Fibroblast of skin of abdomen (primary cell): ENCODE measurements around the gene CLTRN. TPM values are rescaled to one million over a fixed set of nuclear protein-coding genes. Genes with fewer than 3 reads are reported as not detected.
"Not testable (repeated sequence)": the region's sequence is repeated elsewhere in the genome, so short reads cannot be mapped to it uniquely, and the experiment has no call there.

Source experiments
- DNase-seq: peaks from one replicate; pipeline ENCODE4 v3.0.0-alpha.2; 2013
- polyA plus RNA-seq, 2 experiments: library from polyadenylated mRNA; unstranded; fragments of 120-200 nt; gene quantifications; one replicate each; pipeline ENCODE4 v1.2.1, GENCODE V29; 2013; ENCODE audit not compliant: insufficient read length in 2 of 2

The CLTRN gene, protein sequence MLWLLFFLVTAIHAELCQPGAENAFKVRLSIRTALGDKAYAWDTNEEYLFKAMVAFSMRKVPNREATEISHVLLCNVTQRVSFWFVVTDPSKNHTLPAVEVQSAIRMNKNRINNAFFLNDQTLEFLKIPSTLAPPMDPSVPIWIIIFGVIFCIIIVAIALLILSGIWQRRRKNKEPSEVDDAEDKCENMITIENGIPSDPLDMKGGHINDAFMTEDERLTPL
- polyA plus RNA-seq (2013, experiment 1 of 2; ENCODE audit: insufficient read length): 0.27 TPM
- 0.19 TPM for polyA plus RNA-seq (2013, experiment 2 of 2; ENCODE audit: insufficient read length)

DNA sequence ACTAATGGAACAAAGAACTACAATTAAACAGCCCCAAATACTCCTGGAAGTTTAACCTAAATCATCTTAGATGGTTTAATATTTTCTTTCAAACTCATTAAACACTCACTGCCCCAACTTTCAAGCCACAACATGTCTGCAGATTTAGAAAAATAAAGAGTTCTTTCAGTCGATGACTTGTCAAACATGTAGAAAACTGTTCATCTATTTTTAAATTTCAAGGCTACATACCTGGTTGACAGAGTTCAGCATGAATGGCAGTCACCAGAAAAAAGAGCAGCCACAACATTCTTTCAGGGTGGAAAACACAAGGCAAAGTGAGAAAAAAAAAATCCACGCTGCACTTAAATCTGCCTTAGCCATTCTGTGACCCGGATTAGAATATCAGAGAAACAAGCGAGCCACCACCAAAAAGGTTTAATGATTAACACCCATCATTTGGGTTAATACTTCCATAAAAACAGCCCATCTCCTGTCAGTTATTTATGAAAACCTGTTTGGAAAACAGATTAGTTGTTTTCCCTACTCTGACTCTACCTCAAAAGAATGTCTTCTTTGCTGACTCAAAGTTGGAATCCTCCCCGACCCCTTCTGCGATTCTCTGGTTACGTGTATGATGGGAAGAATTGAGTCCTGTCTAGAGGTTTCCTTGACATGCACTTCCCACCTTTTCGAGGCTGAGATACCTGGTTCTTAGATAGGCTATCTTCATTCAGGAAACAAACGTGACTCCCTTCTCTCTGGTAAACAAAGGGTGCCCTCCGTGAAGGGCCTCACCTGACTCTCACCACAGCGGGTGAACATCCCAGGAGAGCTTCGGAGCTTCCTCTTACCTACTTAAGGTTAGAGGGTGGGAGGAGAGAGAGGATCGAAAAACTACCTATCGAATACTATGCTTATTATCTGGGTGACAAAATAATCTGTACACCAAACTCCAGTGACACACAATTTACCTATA lies at the start of gene CLTRN:
TSS of gene CLTRN (minus strand) at position 319 of the 958 bp plus-strand sequence. CDS start at position 289, 30 bp downstream.
- no peak for DNase-seq

DNA sequence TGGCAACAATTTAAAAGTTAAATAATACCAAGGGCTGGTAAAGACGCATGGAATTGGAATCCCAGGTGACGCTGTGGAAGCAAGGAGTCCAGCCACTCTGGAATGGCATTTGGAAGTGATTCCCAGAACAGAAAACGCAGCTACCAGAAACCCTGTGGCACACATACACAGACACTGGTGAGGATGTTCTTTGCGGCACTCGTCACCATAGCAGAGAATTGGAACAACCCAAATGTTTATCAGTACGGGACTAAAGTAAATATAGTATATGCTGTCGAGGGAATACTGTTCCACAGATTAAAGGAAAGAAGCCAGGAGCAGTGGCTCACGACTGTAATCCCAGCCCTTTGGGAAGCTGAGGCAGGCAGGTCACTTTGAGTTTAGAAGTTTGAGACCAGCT lies 39.7 kb upstream of the CLTRN start:
- not testable (repeated sequence) for DNase-seq

DNA sequence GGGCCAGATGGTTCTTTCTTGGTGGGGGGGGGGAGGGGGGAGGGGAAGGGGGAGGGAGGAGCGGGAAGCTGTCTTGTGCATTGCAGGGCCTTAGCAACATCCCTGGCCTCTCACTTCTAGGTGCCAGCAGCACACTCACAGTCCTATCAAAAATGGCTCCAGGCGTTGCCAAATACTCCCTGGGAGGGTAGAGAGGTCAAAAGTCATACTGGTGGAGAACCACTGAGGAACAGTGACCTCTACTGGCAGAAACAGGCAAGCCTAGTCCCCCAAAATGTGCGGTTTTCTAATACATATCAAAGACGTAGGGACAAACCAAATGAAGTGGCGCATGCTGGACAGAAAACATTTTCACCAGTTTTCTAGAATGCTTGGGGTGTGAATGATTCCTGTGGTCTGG lies 39.2 kb upstream of the CLTRN start:
- not testable (repeated sequence) for DNase-seq

DNA sequence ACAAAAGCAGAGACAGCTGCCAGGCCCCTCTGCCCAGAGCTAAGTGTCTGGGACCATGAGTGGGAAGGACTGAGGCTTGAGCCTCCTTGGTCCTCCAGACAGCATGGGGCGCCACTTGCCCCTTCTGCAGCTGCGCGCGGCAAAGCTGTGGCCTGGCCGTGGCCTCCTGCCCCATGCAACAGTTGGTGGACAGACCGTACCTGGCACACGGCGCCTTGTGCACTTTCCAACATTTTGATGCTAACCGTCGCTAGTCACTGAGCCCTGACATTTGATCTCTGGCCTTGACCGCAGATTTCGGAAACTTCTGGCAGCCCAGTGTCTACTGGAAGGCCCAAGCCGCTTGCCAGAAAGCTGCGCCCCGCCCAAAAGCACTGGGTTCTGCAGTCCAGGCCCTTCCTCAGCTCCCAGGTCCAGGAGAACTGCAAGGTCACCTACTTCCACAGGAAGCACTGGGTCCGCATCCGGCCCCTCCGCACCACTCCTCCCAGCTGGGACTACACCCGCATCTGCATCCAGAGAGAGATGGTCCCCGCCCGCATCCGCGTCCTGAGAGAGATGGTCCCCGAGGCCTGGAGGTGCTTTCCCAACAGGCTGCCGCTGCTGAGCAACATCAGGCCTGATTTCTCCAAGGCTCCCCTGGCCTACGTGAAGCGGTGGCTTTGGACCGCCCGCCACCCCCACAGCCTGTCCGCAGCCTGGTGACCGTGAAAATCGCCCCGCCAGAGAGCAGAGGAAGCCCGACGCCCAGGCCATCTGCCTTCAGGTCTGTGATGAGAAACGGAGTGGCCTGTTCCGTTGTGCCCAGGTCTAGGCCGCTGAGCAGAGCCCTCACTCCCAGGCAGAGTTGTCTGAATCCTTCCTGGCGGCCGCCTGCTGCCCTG lies 38.1 kb upstream of the CLTRN start:
- DNase-seq: no peak

DNA sequence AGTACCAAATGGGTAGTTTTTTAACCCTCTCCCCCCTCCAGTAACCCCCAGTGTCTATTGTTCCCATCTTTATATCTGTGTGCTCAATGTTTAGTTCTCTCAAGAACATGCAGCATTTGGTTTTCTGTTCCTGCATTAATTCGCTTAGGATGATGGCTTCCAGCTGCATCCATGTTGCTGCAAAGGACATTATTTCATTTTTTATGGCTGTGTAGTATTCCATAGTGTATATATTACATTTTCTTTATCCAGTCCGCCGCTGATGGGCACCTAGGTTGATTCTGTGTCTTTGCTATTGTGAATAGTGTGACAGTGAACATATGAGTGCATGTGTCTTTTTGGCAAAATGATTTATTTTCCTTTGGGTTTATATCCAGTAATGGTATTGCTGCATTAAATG lies 31.9 kb upstream of the CLTRN start:
- no peak for DNase-seq

DNA sequence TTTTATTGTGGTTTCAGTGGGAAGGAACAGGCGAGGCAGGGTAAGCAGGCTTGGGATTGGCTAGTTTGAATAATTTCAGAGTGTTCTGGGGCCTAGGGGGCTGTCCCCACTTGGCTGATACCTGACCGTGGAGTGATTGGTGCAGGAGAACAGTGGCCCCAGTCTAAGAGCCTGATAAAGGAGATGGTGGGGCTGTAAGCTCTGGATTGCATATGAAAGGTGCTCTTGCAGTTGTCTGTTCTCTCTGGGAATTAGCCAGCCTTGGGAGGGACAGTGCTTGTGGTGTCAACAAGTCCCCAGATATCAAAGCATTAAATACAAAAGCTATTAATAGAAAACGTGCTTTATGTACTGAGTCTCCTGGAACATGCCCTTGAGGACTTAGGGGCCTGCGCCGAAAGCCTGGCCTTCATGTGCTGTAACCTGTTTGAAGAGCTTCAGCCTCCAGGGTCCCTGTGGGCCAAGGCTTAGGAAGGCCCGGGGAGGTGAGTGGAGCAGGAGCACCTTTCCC lies 30.4 kb upstream of the CLTRN start:
- no peak for DNase-seq

DNA sequence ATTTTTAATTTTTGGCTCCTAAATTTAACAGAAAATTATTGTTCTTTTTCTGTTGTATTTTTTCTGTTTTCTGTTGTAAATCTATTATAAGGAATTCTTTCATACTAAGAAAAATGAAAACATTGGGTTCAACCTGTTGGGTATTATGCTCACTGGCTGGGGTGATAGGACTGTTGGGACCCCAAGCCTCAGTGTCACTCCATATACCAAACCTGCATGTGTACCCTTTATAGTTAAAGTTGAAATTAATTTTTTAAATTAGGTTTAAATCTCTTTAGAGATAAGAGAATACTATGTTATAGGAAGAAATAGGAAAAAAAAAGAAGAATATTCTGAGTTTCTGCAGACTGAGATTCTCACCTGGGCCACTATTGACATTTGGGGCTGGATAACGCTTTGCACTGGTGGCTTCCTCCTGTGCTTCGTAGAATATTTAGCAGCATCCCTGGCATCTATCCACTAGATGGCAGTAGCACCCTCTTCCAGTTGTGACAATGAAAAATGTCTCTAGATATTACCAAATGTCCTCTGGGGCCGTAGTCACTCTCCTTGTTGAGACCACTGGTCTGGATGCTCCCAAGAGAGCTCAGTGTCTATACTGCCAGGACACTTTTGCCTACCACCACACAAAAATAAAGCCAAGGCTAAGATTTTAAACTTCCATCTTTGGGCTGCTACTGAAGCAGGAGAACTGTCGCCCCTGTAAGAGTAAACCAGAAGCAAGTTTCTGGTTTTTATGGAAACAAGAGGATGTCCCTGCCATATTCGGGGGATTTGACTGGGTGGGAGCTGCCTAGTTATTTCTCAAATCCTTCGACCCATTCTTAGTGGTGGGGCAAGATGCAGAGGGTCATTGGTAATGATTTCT lies 22.4 kb upstream of the CLTRN start:
- peak; percentile 25 for DNase-seq

DNA sequence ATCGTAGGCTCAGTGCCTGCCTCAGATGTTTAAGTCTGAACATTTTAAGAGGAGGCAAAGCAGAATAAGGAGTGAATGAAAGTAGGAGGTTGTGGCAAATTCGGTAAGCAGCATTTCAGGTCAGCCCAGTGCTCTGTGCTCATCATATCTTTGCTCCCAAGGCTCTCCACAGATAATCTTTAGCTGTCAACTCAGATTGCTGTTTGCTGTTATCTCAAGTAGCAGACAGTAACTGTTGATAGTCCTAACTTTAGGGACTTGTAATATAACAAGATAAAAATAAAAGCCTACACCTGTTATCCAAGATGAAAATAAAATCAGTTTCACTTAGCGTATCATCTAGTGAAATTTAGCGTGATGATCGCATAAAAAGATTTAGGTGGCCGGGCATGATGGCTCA lies 18.6 kb upstream of the CLTRN start:
- DNase-seq: no peak

DNA sequence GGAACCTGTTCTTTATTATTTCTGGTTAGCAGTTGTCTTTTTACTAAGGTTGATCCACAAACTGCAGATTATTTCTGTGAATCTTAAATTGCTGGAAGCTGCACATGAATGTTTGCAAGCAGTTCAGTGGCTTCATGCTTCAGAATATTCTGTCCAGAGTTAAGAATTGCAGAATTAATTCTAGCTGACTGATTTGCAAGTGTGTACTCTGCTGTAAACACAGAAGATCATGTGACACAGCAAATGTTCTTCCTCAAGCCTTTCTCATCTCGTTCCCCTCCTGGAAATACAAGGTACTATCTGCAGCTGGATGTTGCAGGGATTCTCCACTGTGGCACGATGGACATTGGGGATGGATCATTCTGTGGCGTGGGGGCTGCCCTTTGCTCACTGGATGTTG lies 16.8 kb upstream of the CLTRN start:
- DNase-seq: no peak

DNA sequence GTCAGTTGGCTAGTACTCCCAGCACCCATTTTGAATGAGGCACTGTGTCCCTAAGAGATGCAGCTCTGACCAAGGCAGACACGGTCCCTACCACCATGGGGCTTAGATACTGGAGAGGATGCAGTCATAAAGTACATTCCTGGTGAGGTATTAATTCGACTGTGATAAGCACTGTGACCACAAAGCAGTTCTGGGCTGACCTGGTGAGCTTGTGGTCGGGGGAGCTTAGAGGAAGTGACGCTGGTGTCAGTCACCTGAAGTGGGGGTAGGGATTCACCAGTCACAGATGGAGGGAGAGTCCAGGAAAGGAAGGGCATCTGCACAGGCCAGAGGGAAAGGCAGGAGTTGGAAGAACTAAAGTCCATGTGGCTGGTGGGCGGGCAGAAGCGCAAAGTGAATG lies 15.8 kb upstream of the CLTRN start:
- DNase-seq: no peak

DNA sequence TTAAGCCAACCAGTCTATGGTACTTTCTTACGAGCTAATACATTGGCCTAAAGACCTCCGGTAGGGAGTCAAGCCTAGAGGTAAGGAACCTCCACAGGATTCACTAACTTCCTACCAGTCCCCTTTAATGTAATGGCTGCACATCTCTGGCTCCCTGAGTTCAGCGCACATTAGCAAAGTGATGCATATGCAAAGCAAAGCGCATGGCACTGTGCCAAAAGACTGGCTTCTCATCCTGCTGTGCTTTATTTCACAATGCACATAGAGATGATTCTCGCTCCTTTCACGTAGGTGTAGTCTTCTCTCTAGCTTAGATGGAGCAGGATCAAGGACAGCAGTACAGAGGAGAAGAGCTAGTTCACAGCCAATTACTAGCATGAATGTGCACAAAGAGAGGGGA lies 14.6 kb upstream of the CLTRN start:
- no peak for DNase-seq

DNA sequence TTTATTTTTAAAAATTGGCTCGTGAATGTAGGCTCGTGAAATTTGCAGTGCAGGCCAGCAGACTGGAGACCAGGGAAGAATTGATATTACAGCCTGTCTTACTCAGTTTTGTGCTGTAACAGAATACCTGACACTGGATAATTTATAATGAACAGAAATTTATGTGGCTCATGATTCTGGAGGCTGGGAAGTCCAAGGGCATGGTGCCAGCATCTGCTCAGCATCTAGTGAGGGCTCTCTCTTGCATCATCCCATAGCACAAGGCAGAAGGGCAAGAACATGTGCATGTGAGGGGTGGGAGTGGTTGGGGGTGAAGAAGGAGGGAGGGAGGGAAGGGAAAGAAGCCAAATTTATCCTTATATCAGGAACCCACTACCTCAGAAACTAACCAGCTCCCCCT lies 13.7 kb upstream of the CLTRN start:
- DNase-seq: no peak

DNA sequence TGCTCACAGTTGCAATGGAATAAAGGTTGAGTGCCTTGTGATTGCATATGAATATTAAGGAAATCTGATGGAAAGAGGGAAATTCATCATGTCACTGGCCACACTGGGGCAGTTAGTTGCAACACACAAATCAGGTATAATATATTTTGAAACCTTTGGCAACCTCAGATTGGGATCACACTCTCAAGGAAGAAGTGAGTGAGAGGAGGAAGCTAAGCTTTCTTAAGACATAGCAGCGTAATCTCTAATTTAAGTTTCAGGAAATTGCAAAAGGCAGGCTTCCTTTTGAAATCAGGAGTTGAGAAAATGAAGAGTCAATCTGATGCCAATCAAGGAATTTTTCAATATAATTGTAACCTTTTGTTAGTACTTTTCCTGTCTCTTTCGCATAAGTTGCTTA lies 12.3 kb upstream of the CLTRN start:
- DNase-seq: no peak

DNA sequence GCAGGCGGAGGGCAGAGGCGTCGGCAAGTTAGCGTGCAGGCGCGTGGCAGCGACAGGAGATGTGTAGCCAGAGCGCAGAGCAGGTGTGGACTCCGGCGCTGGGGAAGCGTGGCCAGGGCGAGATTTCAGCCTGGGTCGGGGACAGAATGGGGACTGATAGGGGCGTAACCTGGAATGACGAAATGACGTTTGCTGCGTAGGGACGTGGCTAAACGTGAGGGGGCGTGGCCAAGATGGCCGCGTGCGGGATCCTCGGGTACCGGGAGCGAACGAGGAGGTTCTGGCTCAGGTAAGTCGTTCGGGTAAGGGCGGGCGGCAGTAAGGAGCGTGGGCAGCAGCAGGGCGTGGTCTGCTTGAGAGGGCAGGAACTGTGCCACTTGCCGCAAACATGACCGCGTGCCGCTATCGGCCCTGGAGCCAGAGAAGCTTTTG lies 10.9 kb upstream of the CLTRN start:
- DNase-seq: no peak

DNA sequence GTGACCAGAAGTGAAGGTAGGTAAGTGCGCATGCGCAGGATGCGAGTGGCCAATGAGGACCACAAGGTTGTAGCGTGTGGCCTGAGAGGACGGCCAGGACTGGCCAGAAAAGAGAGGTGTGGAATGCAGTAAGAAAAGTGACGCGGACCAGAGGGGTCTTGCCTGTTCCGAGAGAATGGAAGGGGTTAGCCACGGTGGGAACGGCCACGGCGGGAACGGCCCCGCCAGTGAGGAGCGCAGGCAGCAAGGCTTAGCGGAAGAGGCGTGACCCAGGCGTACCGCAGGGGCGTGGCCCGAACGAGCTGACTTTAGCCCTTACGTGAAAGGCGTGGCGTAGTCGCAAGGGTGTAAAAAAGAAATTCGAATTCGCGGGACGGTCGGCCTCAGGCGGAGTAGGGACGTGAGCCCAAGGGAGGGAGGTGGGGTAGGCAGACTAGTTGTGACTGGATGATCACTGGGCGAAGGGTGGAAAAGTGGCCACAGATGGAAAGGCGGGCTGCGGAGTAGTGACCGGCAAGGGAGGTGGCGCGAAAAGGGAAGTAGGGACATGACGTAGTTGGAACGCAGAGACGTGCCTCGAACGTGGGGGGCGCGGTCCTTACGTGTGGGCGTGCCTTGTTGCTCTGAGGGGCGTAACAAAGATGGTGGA lies 10.4 kb upstream of the CLTRN start:
- DNase-seq: peak; percentile 88

DNA sequence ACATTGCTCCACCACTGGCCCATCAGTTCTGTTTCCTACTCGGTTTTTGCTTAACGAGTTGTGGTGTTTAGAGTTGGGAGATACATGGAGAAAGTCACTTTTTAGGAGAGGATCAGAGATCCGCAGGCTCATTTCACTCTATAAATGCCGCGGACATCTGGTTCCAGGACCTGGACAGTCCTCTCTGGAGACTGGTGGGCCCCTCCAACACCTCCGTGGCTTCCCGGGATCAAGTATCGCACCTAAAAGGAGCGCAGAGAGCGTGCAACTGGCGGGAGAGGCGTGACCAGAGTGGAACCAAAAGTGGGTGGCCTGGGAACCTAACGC lies 9.9 kb upstream of the CLTRN start:
- no peak for DNase-seq

DNA sequence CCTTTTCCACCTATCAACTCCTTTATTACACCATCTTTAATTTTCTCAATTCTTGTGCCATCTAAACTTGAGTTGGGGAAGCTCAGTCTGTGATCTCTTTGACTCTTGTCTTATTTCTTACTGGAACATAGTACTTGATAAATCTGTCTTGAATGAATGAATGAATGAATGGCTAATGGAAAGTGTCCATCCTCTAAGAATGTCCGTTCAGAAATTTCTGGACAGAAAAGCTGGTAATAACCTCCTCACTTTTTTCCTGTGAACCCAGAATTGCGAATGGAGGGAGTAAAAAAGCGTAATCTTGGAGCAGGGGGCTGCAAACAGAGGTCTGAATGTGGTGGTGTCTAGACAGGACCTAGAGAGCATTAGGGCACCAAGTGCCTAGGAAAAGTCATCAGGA lies 9.4 kb upstream of the CLTRN start:
- DNase-seq: no peak

DNA sequence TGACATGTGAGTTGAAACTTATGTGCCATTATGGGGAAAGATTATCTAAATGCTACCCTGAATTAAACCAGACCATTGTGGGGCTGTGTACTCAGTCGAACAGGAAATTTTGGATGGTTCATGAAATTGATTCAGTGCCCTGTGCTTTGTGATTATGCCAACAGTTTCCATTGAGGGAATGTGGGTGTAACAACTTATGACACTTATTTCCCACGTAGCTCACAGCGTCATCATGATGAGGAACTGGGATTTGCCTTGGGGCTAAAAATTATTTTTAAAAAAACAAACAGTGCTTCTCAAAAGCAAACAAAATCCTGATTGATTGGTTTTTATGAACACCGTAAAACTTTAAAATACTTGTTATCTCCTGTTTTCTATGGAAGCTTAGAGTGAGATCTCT lies 8.3 kb upstream of the CLTRN start:
- DNase-seq: no peak

DNA sequence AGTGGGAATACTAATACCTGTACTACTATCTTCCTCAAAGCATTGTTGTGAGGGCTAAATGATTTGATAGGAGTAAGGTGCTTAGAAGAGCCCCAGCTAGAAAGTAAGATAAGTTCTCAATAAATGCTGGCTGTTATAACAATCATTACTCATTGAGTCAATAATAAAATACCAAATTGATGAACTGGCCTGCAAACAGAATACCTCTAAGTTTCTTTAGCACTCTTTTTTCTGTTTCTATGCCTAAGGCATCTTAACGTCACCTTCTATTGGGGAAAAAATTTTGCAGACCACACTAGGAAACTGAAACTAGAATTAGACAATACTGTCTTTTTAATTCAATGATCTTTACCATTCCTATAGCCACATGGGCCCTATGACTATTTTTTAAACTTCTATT lies 1.2 kb downstream of the CLTRN start:
- no peak for DNase-seq

DNA sequence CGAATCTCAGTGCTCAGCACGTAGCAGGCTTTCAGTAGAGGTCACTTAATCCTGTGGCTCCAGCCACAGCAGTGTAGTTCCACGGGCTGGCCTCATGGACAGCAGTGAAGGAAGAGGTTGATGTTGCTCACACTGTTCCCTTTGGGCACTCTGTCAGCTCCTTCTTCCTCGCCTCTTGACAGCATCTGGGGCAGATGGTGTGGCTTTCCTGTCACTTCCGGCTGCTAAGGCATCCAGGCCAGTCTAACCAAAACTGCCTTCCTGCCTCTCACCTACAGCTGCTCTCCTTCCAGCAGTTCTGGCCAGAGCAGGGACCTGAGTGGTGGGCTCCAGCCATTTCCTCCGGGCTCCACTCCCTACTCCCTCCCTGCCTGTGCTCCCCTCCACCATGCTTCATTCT lies 9.8 kb downstream of the CLTRN start:
- not testable (repeated sequence) for DNase-seq

DNA sequence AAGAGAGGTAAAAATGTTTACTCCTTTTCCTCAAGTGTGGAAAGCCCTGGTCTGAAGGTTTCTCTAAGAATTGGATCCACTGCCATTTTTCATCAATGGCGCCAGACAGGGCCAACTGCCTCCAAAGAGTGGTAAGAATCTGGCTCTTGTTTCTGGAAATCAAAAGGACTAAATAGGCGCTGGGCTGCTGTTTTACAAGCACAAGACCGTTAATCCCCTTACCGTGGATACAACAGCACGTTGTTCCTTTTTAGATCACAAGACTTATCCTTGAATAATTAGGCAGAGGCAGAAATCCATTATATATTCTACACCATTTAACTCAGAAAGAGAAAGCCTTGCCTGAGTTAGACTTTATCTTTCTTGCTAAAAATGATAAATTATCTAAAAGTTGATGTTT lies 10.6 kb downstream of the CLTRN start:
- no peak for DNase-seq
